GM12865 (cell line): Measurements from ENCODE around the gene CSRNP3.

Source experiments
- DNase-seq: peaks from one replicate; pipeline ENCODE4 v3.0.0; 2010; ENCODE audit warnings: low read depth
- H3K4me3 ChIP-seq: 2 replicates; pipeline ENCODE4 v1.5.1; 2011; ENCODE audit warnings: mild to moderate bottlenecking, low read depth, low read length, control low read depth
- TF ChIP-seq, protein P1 (sequence below): IDR thresholded peaks from 2 replicates; pipeline ENCODE4 v1.5.1; 2011; ENCODE audit warnings: low read length, control low read depth, low read depth, inconsistent platforms; ENCODE audit not compliant: insufficient read depth; ENCODE audit errors: missing control alignments

CSRNP3 gene

DNA sequence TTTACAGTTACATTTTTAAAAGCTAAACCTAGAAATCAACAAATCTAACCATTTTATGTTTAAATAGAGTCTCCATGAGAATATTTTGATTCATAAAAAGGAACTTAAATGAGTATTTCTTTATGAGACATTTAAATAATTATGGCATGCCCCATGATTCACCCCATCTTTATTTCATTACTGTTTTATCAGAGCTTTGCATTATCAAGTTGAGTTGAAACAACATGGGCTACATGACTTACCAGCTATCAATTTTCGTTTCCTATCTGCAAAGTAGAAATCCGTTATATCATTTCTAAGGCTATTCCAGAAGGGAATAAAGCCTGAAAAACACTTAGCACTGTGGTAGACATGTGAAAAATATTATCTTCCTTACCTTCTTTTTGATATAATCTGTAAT lies 163.1 kb downstream of the CSRNP3 start:
- H3K4me3 ChIP-seq: no peak overlapping the region
- no peak for DNase-seq
- TF ChIP-seq, protein P1, sequence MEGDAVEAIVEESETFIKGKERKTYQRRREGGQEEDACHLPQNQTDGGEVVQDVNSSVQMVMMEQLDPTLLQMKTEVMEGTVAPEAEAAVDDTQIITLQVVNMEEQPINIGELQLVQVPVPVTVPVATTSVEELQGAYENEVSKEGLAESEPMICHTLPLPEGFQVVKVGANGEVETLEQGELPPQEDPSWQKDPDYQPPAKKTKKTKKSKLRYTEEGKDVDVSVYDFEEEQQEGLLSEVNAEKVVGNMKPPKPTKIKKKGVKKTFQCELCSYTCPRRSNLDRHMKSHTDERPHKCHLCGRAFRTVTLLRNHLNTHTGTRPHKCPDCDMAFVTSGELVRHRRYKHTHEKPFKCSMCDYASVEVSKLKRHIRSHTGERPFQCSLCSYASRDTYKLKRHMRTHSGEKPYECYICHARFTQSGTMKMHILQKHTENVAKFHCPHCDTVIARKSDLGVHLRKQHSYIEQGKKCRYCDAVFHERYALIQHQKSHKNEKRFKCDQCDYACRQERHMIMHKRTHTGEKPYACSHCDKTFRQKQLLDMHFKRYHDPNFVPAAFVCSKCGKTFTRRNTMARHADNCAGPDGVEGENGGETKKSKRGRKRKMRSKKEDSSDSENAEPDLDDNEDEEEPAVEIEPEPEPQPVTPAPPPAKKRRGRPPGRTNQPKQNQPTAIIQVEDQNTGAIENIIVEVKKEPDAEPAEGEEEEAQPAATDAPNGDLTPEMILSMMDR: no peak

DNA sequence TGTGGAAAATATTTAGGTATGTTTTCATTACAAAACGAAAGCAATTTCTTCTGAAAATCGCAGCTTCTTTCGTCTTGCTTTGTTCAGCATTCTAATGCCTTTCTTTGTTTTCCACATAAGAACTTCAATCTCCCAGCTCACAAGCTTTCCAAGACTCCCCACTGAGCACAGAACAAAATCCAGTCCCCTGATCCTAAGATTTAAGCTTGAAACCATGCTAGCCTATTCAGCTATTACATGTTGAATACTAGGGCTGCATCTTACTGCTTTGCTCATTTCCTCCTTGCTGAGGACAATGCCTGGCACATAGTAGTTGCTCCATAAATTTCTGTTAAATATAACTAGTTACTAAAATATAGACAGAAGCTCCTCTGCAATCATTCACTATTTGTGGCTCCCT lies 163.9 kb downstream of the CSRNP3 start:
- no peak for DNase-seq
- H3K4me3 ChIP-seq: no peak overlapping the region
- TF ChIP-seq, protein P1: no peak

DNA sequence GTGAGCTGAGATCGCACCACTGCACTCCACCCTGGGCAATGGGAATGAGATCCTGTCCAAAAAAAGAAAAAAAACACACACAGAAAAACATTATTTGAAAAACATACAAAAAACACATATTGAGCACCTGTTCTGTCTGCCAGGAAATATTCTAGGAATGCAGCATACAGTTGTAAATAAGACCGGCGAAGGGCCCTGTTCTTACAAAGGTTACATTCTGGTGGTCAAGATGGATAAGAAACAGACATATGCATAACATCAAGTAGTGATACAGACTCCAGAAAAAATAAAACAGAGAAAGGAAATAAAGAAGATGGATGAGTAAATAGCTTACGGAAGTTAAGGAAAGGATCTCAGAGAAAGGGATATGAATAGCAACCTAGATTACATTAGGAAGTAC lies 164.8 kb downstream of the CSRNP3 start:
- DNase-seq: no peak
- no peak overlapping the region for H3K4me3 ChIP-seq
- TF ChIP-seq, protein P1: no peak

DNA sequence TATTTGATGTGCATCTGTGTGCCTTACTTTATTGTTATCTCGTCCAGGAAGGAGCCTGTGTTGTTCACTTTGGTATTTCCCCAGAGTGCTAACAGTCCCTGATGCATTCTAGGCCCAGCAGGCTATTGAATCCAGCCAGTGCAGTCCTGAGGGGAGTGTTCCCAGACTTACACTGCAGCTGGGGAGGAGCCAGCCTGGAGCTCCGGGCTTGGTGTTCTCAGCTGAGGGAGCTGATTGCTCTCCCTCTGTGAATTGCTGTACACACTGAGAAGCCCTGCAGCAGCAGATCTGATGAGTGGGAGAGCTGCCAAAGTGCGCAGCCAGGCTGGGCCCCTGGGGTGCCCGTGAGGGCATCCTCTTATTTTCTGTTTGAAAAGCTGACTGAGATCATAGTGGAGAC lies 165.4 kb downstream of the CSRNP3 start:
- TF ChIP-seq, protein P1: no peak
- DNase-seq: no peak
- H3K4me3 ChIP-seq: no peak overlapping the region

DNA sequence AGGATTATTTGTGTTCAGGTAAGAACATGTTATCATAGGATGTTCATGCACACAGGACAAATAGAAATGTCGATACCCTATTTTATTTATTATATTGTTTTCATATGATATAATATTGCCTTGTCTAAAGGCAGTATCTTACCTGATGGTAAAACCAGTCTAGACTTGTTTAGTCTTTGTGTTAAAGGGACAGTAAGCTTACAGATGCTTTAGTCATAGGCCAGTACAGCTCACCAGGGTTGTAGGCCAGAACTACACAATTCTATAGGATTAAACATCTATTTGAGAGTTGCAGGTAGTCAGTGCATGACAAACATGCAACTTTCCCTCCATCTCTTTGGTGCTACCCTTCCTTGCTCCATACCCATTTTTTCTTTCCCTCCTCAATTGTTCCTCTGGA lies 166.0 kb downstream of the CSRNP3 start:
- no peak for DNase-seq
- no peak overlapping the region for H3K4me3 ChIP-seq
- TF ChIP-seq, protein P1: no peak

DNA sequence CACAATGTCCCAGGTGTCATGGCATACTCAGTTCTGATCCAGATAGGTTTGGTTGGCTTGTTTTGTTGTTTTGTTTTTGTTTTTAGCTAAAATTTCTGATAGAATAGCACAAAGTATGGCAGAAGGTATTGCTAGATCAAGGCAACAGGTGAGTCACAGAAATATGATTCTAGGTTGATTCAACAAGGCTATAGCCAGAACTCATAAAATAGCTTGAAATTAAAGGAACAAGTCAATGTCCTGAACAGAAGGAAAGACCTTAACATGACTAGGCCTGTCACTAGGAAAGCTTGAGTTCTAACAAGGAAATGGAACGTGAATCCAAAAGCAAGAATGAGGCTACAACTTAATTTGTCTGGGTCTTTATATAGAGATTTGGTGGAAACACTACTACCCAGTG lies 167.5 kb downstream of the CSRNP3 start:
- no peak overlapping the region for H3K4me3 ChIP-seq
- TF ChIP-seq, protein P1: no peak
- DNase-seq: no peak

DNA sequence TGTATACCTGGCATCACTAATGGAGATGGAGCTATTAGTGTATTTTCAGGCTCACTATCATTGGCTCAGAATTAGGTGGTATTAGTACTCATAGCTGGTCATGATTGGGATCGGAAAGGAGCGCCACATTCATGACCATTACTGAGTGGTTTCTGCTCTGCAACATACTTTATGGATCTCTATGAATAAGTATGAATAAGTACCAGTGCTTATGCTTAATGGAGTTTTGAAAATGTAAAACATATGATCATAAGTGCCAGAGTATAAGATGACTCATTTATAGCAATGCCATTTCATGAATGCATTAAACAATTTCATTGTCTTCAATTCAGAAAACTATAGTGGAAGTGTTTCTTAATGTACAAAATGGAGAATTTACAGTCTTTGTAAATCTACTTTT lies 167.9 kb downstream of the CSRNP3 start:
- TF ChIP-seq, protein P1: no peak
- no peak for DNase-seq
- no peak overlapping the region for H3K4me3 ChIP-seq
